ENCODE results near the gene PSMC3IP. TPM values are rescaled to one million over a fixed set of nuclear protein-coding genes. Genes with fewer than 3 reads are reported as not detected.
A peak's percentile ranks its signal among the peaks of the same experiment; 100 is the strongest.
"Not testable (repeated sequence)": the region's sequence is repeated elsewhere in the genome, so short reads cannot be mapped to it uniquely, and the experiment has no call there.

PSMC3IP gene
- total RNA-seq, 2 donors from 2014 or later = 2.1 TPM; not detected in 1

GRCh38 chr17:42553161-42553818 lies 24.2 kb downstream of the PSMC3IP start:
- no peaks in the 10 kb centered on the region for H3K27me3 ChIP-seq
- no peak overlapping the region for H3K4me3 ChIP-seq
- intact Hi-C loops (cut with DNase I) = no loop called here
- 74 to 86% methylated on average over 17 to 42 of the region's 45 CpGs for WGBS, 2 donors
- DNase-seq = no peak
- no peak for ATAC-seq
- TF ChIP-seq POLR2A (IDR thresholded peaks at IDR 0.05) = no peak
- TF ChIP-seq CTCF (IDR thresholded peaks at IDR 0.05) = no peak
- H3K4me1 ChIP-seq = peaks cover 37% of the 10 kb centered on the region
- H3K9me3 ChIP-seq = no peaks in the 10 kb centered on the region
- no peaks in the 10 kb centered on the region for H3K36me3 ChIP-seq (replicated peaks in 1 of 2; ENCODE audit: insufficient read depth in 1 of 2, low read depth in 2 of 2)
- peak overlapping the region in 1 of 4 donors; percentile 94 for H3K27ac ChIP-seq

GRCh38 chr17:42552736-42553135 lies 24.8 kb downstream of the PSMC3IP start, which contains the start of gene HSD17B1:
HSD17B1 (plus strand) TSS chr17:42552923; CDS start chr17:42552934, 11 bp downstream.
- Histone ChIP-seq H3K27ac (peak within 1 kb of the TSS in 1 of 4 donors; percentile 94), H3K4me1 (peaks cover 43% of the 10 kb centered on the region)
- ATAC-seq; H3K36me3 ChIP-seq (replicated peaks in 1 of 2; ENCODE audit: insufficient read depth in 1 of 2, low read depth in 2 of 2); intact Hi-C loops (cut with DNase I); H3K27me3 ChIP-seq; DNase-seq; H3K9me3 ChIP-seq; H3K4me3 ChIP-seq: not testable (repeated sequence)
- 89% methylated on average over 15 of the region's 15 CpGs; no CpG with 5 or more reads in 1 of the 2 donors for WGBS, 2 donors

- Histone ChIP-seq H3K27me3 (no peaks in the 10 kb centered on the region), H3K4me1 (peaks cover 37% of the 10 kb centered on the region), H3K27ac (no peak overlapping the region), H3K4me3 (no peak overlapping the region), H3K36me3 (replicated peaks in 1 of 2; ENCODE audit: insufficient read depth in 1 of 2, low read depth in 2 of 2) (no peaks in the 10 kb centered on the region), H3K9me3 (no peaks in the 10 kb centered on the region)
- WGBS, 2 donors = 67 to 73% methylated on average over 14 of the region's 14 CpGs
- intact Hi-C loops (cut with DNase I) = no loop called here
- DNase-seq (no peak), ATAC-seq (no peak)
- TF ChIP-seq POLR2A (IDR thresholded peaks at IDR 0.05) (no peak), CTCF (IDR thresholded peaks at IDR 0.05) (no peak)
These were observed 28.4 kb downstream of the PSMC3IP start for GRCh38 chr17:42548993-42549755.

GRCh38 chr17:42548070-42548837 lies 29.3 kb downstream of the PSMC3IP start:
- TF ChIP-seq CTCF (IDR thresholded peaks at IDR 0.05) (peak; percentile 51 to 84 (median 72)), POLR2A (IDR thresholded peaks at IDR 0.05) (peak in 2 of 3 donors; percentile 20 to 22)
- ATAC-seq = peak; percentile 89

GRCh38 chr17:42547698-42548069 lies 29.8 kb downstream of the PSMC3IP start:
- peaks cover 22% of the 10 kb centered on the region for H3K4me1 ChIP-seq
- H3K9me3 ChIP-seq = no peaks in the 10 kb centered on the region
- 43% methylated on average over 13 of the region's 14 CpGs; no CpG with 5 or more reads in 1 of the 2 donors for WGBS, 2 donors
- DNase-seq (peak in 3 of 4 donors; percentile 27 to 57 (median 38)), ATAC-seq (peak; percentile 24)
- H3K36me3 ChIP-seq (replicated peaks in 1 of 2; ENCODE audit: insufficient read depth in 1 of 2, low read depth in 2 of 2) = no peaks in the 10 kb centered on the region
- no peaks in the 10 kb centered on the region for H3K27me3 ChIP-seq
- no peak overlapping the region for H3K4me3 ChIP-seq
- TF ChIP-seq POLR2A (IDR thresholded peaks at IDR 0.05) (peak in 1 of 3 donors; percentile 16), CTCF (IDR thresholded peaks at IDR 0.05) (no peak)
- H3K27ac ChIP-seq = peak overlapping the region in 1 of 4 donors; percentile 21
- intact Hi-C loops (cut with DNase I) = no loop called here

More at GRCh38 chr17:42548070-42548837, 29.3 kb downstream of the PSMC3IP start:
- Histone ChIP-seq H3K9me3 (no peaks in the 10 kb centered on the region), H3K27ac (peak overlapping the region in 1 of 4 donors; percentile 21), H3K4me1 (peaks cover 28% of the 10 kb centered on the region), H3K36me3 (replicated peaks in 1 of 2; ENCODE audit: insufficient read depth in 1 of 2, low read depth in 2 of 2) (no peaks in the 10 kb centered on the region), H3K4me3 (no peak overlapping the region), H3K27me3 (no peaks in the 10 kb centered on the region)
- intact Hi-C loops (cut with DNase I) = no loop called here
- peak; percentile 90 to 94 (median 93) for DNase-seq
- WGBS, 2 donors = 9 to 32% methylated on average over 8 to 72 of the region's 74 CpGs

Measured in body of pancreas (tissue), 4 donors.